HAP-1 (cell line): ENCODE data around the gene KANSL1.
"Not testable (repeated sequence)": the region's sequence is repeated elsewhere in the genome, so short reads cannot be mapped to it uniquely, and the experiment has no call there.

ENCODE experiments used
- DNase-seq, 2 experiments: peaks; one replicate each; pipeline ENCODE4 v3.0.0-alpha.2; 2016 to 2020; ENCODE audit warnings: low spot score in 2 of 2
- H3K27me3 ChIP-seq: fragments of 250-450 bp; sonication (Bioruptor Pico); 2 replicates; pipeline ENCODE4 v1.5.1; 2020; ENCODE audit warnings: low read depth, mild to moderate bottlenecking, moderate library complexity
- H3K36me3 ChIP-seq: fragments of 250-450 bp; sonication (Bioruptor Pico); replicated peaks from 2 replicates; pipeline ENCODE4 v1.5.1; 2020; ENCODE audit warnings: mild to moderate bottlenecking
- H3K4me1 ChIP-seq: fragments of 250-450 bp; sonication (Bioruptor Pico); 2 replicates; pipeline ENCODE4 v1.5.1; 2020; ENCODE audit warnings: mild to moderate bottlenecking
- H3K4me3 ChIP-seq: fragments of 250-450 bp; sonication (Bioruptor Pico); 2 replicates; pipeline ENCODE4 v1.5.1; 2020; ENCODE audit warnings: mild to moderate bottlenecking, moderate library complexity
- H3K9me3 ChIP-seq: fragments of 250-450 bp; sonication (Bioruptor Pico); 2 replicates; pipeline ENCODE4 v1.5.1; 2020; ENCODE audit warnings: mild to moderate bottlenecking, moderate library complexity
- in situ Hi-C: fragments of 300-500 bp; cut with MboI; formaldehyde crosslinking; loops from 3 replicates; pipeline ENCODE4 v1.14.3; 2020; ENCODE audit warnings: low sequenced_read_pairs, inconsistent platforms, mixed read lengths

Gene KANSL1

GRCh38 chr17:46117117-46117516, 76.1 kb downstream of the KANSL1 start:
- H3K36me3 ChIP-seq, result no peaks in the 10 kb centered on the region
- no peak for DNase-seq
- no peaks in the 10 kb centered on the region for H3K9me3 ChIP-seq
- H3K27me3 ChIP-seq, result no peaks in the 10 kb centered on the region
- in situ Hi-C loops, result no loop called here
- H3K4me3 ChIP-seq, result no peak overlapping the region
- peaks cover 37% of the 10 kb centered on the region for H3K4me1 ChIP-seq

GRCh38 chr17:46115699-46116098, 77.5 kb downstream of the KANSL1 start:
- Histone ChIP-seq H3K9me3 (no peaks in the 10 kb centered on the region), H3K4me3 (no peak overlapping the region), H3K36me3 (no peaks in the 10 kb centered on the region), H3K4me1 (peaks cover 42% of the 10 kb centered on the region), H3K27me3 (no peaks in the 10 kb centered on the region)
- in situ Hi-C loops, result no loop called here
- DNase-seq, result no peak

DNA sequence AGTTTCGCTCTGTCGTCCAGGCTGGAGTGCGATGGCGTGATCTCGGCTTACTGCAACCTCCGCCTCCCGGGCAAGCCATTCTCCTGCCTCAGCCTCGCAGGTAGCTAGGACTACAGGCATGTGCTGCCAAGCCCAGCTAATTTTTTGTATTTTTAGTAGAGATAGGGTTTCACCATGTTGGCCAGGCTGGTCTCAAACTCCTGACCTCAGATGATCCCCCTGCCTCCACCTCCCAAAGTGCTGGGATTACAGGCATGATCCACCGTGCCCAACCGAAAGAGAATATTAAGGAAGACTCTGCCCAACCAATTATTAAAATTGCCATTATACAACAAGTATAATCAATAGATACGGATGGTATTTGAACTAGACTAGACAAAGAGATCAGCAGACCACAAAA, 82.0 kb downstream of the KANSL1 start:
- H3K4me1 ChIP-seq, result peaks cover 24% of the 10 kb centered on the region
- H3K4me3 ChIP-seq, in situ Hi-C loops, H3K27me3 ChIP-seq, H3K36me3 ChIP-seq, H3K9me3 ChIP-seq, DNase-seq: not testable (repeated sequence)

- Histone ChIP-seq H3K4me1 (peaks cover 24% of the 10 kb centered on the region), H3K36me3 (no peaks in the 10 kb centered on the region), H3K9me3 (no peaks in the 10 kb centered on the region), H3K27me3 (no peaks in the 10 kb centered on the region), H3K4me3 (no peak overlapping the region)
- in situ Hi-C loops, result no loop called here
- DNase-seq, result no peak
Observed at GRCh38 chr17:46110219-46110618, 83.0 kb downstream of the KANSL1 start.

DNA sequence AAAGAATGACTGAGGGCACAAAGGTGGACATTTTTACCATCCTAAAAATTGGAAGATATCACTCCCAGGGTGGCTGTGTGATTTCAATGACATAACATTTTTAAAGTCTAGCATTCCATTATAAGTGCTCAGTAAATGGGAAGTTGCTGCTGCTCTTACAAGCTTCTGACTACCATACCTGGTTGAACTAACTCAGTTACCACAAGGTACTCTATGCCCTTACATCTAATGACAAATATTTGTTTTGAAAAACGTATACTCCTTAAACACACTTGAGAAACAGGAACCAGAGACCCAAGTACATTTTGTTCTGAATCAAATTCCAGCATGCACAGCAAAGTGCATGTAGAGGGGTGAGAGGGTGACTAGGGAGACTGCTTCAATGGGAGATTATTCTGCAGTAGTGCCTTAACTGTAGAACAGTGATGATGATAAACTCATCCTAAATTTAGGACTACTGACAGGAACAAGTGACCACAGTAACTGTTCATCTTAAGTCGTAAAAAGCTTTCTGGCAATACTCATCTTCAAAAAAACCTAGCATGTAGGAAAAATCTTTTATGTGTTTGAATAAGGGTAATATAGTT, 83.5 kb downstream of the KANSL1 start:
- Histone ChIP-seq H3K4me1 (peaks cover 24% of the 10 kb centered on the region), H3K27me3 (no peaks in the 10 kb centered on the region), H3K9me3 (no peaks in the 10 kb centered on the region), H3K36me3 (no peaks in the 10 kb centered on the region), H3K4me3 (no peak overlapping the region)
- no peak for DNase-seq
- in situ Hi-C loops, result no loop called here

DNA sequence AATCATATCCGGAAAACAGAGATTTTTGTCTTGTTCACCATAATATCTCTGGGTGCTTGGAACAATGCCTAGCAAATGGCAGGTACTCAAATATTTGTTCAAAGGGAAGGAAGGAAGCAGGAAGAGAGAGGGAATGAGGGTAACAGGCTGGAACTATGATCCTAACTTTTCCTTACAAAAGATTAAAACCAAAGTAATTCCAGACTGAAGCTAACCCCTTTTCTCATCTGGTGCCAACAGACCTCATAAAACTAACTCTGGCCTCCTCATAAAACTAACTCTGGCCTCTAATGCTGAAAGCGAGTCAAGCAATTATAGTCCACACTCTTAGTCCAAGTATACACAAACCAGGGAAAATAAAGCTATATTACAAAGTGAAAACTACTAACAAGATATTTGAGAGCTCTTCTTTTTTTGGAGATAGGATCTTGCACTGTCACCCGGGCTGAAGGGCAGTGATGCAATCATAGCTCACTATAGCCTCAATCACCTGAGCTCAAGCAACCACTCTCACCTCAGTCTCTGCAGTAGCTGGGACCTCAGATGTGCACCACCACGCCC, 84.6 kb downstream of the KANSL1 start:
- DNase-seq, result no peak
- Histone ChIP-seq H3K9me3 (no peaks in the 10 kb centered on the region), H3K27me3 (no peaks in the 10 kb centered on the region), H3K36me3 (no peaks in the 10 kb centered on the region), H3K4me1 (peaks cover 18% of the 10 kb centered on the region), H3K4me3 (no peak overlapping the region)
- in situ Hi-C loops, result no loop called here

- peaks cover 16% of the 10 kb centered on the region for H3K4me1 ChIP-seq
- no peak for DNase-seq
- in situ Hi-C loops, result no loop called here
- no peaks in the 10 kb centered on the region for H3K36me3 ChIP-seq
- no peaks in the 10 kb centered on the region for H3K9me3 ChIP-seq
- no peaks in the 10 kb centered on the region for H3K27me3 ChIP-seq
- no peak overlapping the region for H3K4me3 ChIP-seq
Observed at GRCh38 chr17:46108120-46108519, 85.1 kb downstream of the KANSL1 start.

DNA sequence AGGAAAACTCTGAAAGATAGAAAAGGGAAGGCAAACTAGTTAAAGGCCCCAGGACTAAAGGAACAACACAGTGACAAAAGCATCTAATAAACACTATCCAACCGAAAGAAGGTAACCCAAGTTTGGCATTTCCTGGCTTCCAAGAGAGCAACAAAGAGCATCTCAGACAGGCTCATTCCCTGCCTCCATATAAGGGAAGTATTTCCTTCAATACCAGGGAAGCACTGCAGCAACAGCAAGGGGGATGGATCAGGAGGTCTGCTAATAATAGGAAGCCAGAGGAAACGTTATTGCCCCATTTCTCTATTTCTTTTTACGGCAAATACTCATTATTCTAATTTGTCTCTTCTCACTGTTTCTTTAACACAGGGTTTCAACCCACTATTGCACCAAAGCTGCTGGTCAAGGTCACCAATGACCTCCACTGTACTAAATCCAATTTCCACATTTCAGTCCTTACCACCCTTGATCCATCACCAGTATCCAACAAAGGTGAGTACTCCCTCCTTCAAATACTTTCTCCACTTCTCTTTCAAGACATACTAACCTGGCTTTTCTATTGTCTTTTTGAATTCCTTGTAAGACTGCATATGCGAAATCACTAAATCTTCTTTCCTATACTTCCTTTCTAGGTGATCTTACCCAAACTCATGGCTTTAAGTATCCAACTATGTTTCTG, 86.1 kb downstream of the KANSL1 start:
- H3K27me3 ChIP-seq, result no peaks in the 10 kb centered on the region
- no peaks in the 10 kb centered on the region for H3K9me3 ChIP-seq
- in situ Hi-C loops, result no loop called here
- H3K36me3 ChIP-seq, result no peaks in the 10 kb centered on the region
- H3K4me1 ChIP-seq, result peaks cover 16% of the 10 kb centered on the region
- no peak for DNase-seq
- no peak overlapping the region for H3K4me3 ChIP-seq

- not testable (repeated sequence) for DNase-seq
Observed at GRCh38 chr17:46102806-46103205, 90.4 kb downstream of the KANSL1 start.

GRCh38 chr17:46101785-46102617, 91.2 kb downstream of the KANSL1 start:
- in situ Hi-C loops, H3K4me3 ChIP-seq, H3K36me3 ChIP-seq, DNase-seq, H3K27me3 ChIP-seq, H3K9me3 ChIP-seq: not testable (repeated sequence)
- H3K4me1 ChIP-seq, result peaks cover 20% of the 10 kb centered on the region

More at GRCh38 chr17:46102806-46103205, 90.4 kb downstream of the KANSL1 start:
- H3K27me3 ChIP-seq, H3K9me3 ChIP-seq, H3K36me3 ChIP-seq, in situ Hi-C loops, H3K4me3 ChIP-seq: not testable (repeated sequence)
- H3K4me1 ChIP-seq, result peaks cover 23% of the 10 kb centered on the region

DNA sequence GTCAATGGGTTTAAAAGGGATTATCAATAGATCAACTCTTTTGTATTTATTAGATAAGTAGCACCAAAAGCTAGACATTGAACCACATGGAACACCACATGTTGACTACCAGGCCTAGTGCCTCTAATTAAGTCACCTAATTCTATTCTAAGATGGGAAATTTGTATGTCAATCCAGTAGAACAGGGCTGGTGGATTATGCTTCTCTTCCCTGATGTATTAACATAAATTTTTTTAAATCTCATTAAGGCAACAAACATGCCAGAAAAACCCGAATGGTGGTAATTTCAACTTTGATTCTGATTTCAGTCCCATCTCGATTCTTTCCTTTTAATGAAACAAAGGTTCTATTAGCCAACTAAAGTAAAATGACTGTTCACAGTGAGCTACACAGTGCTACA, 92.6 kb downstream of the KANSL1 start:
- no peak for DNase-seq
- Histone ChIP-seq H3K27me3 (no peaks in the 10 kb centered on the region), H3K36me3 (no peaks in the 10 kb centered on the region), H3K4me1 (peaks cover 20% of the 10 kb centered on the region), H3K9me3 (no peaks in the 10 kb centered on the region), H3K4me3 (no peak overlapping the region)
- in situ Hi-C loops, result no loop called here

- H3K4me3 ChIP-seq, result no peak overlapping the region
- no peaks in the 10 kb centered on the region for H3K36me3 ChIP-seq
- no peaks in the 10 kb centered on the region for H3K27me3 ChIP-seq
- in situ Hi-C loops, result no loop called here
- H3K4me1 ChIP-seq, result peaks cover 20% of the 10 kb centered on the region
- H3K9me3 ChIP-seq, result no peaks in the 10 kb centered on the region
- DNase-seq, result no peak
Observed at GRCh38 chr17:46099865-46100264, 93.4 kb downstream of the KANSL1 start.

- Histone ChIP-seq H3K4me1 (peaks cover 15% of the 10 kb centered on the region), H3K27me3 (no peaks in the 10 kb centered on the region), H3K9me3 (no peaks in the 10 kb centered on the region), H3K4me3 (no peak overlapping the region), H3K36me3 (no peaks in the 10 kb centered on the region; the same call in 1 of the 2 replicates)
- in situ Hi-C loops, result no loop called here
- no peak for DNase-seq
Observed at GRCh38 chr17:46097497-46097896, 95.7 kb downstream of the KANSL1 start.

DNA sequence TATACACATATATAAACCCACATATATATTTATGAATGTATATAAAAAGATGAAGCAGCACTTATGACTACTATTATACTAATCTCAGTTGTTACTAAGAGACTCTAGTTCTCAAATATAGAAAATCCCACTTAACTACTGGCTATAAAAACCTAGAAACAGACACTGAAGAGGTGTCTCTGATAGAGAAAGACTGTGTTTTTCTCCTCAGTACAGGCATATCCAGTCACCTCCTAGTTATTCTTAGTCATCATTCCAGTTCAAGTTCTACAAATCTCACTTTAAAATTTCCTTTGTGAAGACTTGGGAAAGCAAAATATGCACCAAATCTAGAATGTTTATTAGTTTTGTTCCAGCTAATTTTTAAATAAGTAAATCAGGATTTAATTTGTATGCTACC, 100.2 kb downstream of the KANSL1 start:
- Histone ChIP-seq H3K9me3 (no peaks in the 10 kb centered on the region), H3K4me1 (no peaks in the 10 kb centered on the region), H3K36me3 (peaks cover 5% of the 10 kb centered on the region; the same call in 1 of the 2 replicates), H3K4me3 (no peak overlapping the region), H3K27me3 (no peaks in the 10 kb centered on the region)
- no peak for DNase-seq
- in situ Hi-C loops, result no loop called here
